Endodermal cell (in vitro differentiated cells): ENCODE measurements around the gene SLFN13. TPM values are rescaled to one million over a fixed set of nuclear protein-coding genes. Genes with fewer than 3 reads are reported as not detected.

Experiments used
- DNase-seq: peaks from one replicate; pipeline ENCODE4 v3.0.0-alpha.2; 2017
- H3K27ac ChIP-seq: 2 replicates; pipeline ENCODE4 v1.5.1; 2013; ENCODE audit warnings: mild to moderate bottlenecking, low read depth, low read length, moderate library complexity
- H3K27me3 ChIP-seq: 2 replicates; pipeline ENCODE4 v1.6.1; 2013; ENCODE audit warnings: mild to moderate bottlenecking, low read length, moderate library complexity; ENCODE audit not compliant: insufficient read depth, control insufficient read depth, poor library complexity, severe bottlenecking
- H3K36me3 ChIP-seq: 2 replicates; pipeline ENCODE4 v1.7.0; 2013; ENCODE audit warnings: mild to moderate bottlenecking, low read length, moderate library complexity; ENCODE audit not compliant: control insufficient read depth, insufficient read depth
- H3K4me1 ChIP-seq: one replicate; pipeline ENCODE4 v1.7.0; 2013; ENCODE audit warnings: low read length; ENCODE audit not compliant: control insufficient read depth, insufficient read depth
- H3K4me3 ChIP-seq: 2 replicates; pipeline ENCODE4 v1.5.1; 2013; ENCODE audit warnings: mild to moderate bottlenecking, low read length, moderate library complexity
- H3K9ac ChIP-seq: 2 replicates; pipeline ENCODE4 v1.6.1; 2013; ENCODE audit warnings: mild to moderate bottlenecking, low read length, moderate library complexity; ENCODE audit not compliant: poor library complexity, severe bottlenecking; ENCODE audit errors: extremely low read depth
- H3K9me3 ChIP-seq: 2 replicates; pipeline ENCODE4 v1.6.1; 2013; ENCODE audit warnings: mild to moderate bottlenecking, low read length, moderate library complexity; ENCODE audit not compliant: control insufficient read depth
- H3K27ac Mint-ChIP-seq: 2 replicates; pipeline ENCODE4 v1.8.0; 2020; ENCODE audit warnings: mixed read lengths
- H3K27me3 Mint-ChIP-seq: 2 replicates; pipeline ENCODE4 v1.8.0; 2021; ENCODE audit warnings: mild to moderate bottlenecking, mixed read lengths; ENCODE audit not compliant: insufficient read depth
- H3K36me3 Mint-ChIP-seq: 2 replicates; pipeline ENCODE4 v1.8.0; 2020; ENCODE audit warnings: low read depth, mixed read lengths
- H3K4me1 Mint-ChIP-seq: 2 replicates; pipeline ENCODE4 v1.8.0; 2020; ENCODE audit warnings: mixed read lengths
- H3K4me3 Mint-ChIP-seq: 2 replicates; pipeline ENCODE4 v1.8.0; 2020; ENCODE audit warnings: mild to moderate bottlenecking, moderate library complexity, mixed read lengths
- H3K9me3 Mint-ChIP-seq: 2 replicates; pipeline ENCODE4 v1.8.0; 2020; ENCODE audit warnings: mild to moderate bottlenecking, mixed read lengths
- whole genome bisulfite sequencing, 2 experiments: methylation state at CpG; one replicate each; pipeline versions ENCODE4 v1.1.5 to v1.1.7; 2013; ENCODE audit warnings: missing lambda C conversion rate in 2 of 2, mixed read lengths in 1 of 2; ENCODE audit not compliant: insufficient coverage in 1 of 2, insufficient read length in 1 of 2; 5-methylcytosine and 5-hydroxymethylcytosine counted together
- total RNA-seq, 2 donors: library from RNA; stranded (reverse); fragmentation: NEBNext Ultra II Directional in 1 of 2; extraction: Animal tissue kit (Norgen Biotek cat#: 25700) in 1 of 2; gene quantifications; 2 replicates in 1 of 2; 3 replicates in 1 of 2; pipeline ENCODE4 v1.2.1, GENCODE V29; 2021
- TF ChIP-seq, protein P1 (sequence below): fragments of 200-600 bp; sonication (generic); conservative IDR thresholded peaks from 2 replicates; pipeline ENCODE4 v1.5.0; 2021; ENCODE audit warnings: antibody characterized with exemption, mild to moderate bottlenecking

Gene SLFN13
- total RNA-seq, 2 donors from 2014 or later, result 27.4 to 58.7 TPM

DNA sequence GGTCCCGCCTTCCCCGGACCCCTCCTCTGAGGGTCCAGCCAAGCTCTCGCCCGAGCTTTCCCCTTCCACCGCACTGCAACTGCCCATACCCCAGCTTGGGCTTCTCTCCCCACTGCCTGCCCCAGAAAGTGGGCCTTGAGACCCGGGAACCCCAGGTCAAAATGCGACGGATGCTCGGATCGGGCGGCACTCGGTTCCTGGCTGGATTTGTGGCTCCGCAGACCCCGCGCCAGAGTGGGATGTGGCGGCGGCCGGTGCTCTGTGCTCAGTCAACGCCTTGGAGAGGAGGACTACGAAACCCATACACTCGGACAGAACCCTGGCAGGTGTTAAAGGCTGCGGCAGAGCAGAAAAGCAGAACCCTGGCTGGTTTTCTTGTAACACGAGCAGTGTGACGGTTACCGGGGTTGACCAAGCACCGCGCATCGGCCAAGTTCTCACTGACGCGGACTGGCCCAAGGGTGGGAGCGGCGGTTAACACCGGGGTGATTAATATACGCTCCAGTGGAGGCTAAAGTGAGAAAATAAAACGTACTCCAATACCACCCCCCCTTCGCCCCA lies 885 bp upstream of the SLFN13 start:
- Mint-ChIP-seq H3K4me3 (peak overlapping the region; percentile 70), H3K4me1 (peaks cover 6% of the 10 kb centered on the region), H3K27ac (no peak overlapping the region), H3K9me3 (peaks cover 7% of the 10 kb centered on the region), H3K27me3 (peaks cover 54% of the 10 kb centered on the region), H3K36me3 (peaks cover 7% of the 10 kb centered on the region)
- TF ChIP-seq, protein P1, sequence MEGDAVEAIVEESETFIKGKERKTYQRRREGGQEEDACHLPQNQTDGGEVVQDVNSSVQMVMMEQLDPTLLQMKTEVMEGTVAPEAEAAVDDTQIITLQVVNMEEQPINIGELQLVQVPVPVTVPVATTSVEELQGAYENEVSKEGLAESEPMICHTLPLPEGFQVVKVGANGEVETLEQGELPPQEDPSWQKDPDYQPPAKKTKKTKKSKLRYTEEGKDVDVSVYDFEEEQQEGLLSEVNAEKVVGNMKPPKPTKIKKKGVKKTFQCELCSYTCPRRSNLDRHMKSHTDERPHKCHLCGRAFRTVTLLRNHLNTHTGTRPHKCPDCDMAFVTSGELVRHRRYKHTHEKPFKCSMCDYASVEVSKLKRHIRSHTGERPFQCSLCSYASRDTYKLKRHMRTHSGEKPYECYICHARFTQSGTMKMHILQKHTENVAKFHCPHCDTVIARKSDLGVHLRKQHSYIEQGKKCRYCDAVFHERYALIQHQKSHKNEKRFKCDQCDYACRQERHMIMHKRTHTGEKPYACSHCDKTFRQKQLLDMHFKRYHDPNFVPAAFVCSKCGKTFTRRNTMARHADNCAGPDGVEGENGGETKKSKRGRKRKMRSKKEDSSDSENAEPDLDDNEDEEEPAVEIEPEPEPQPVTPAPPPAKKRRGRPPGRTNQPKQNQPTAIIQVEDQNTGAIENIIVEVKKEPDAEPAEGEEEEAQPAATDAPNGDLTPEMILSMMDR, result no peak
- Histone ChIP-seq H3K4me1 (no peaks in the 10 kb centered on the region), H3K9me3 (no peaks in the 10 kb centered on the region), H3K27me3 (no peaks in the 10 kb centered on the region), H3K36me3 (no peaks in the 10 kb centered on the region), H3K4me3 (no peak overlapping the region), H3K9ac (no peak overlapping the region), H3K27ac (no peak overlapping the region)
- WGBS, 2 experiments, result 80 to 86% methylated on average over 20 to 36 of the region's 36 CpGs
- DNase-seq, result peak; percentile 61

DNA sequence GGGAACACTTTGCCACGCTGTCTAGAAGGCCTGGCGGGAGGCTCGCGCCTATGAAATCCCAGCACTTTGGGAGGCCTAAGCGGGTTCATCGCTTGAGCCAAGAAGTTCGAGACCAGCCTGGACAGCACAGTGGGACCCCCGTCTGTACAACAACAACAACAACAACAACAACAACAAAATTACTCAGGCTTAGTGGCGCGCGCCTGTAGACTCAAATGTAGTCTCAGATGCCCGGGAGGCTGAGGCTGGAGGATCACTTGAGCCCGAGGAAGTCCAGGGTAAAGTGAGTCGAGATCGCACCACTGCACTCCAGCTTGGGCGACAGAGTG lies 297 bp upstream of the SLFN13 start:
- Histone ChIP-seq H3K27ac (no peak overlapping the region), H3K4me3 (no peak overlapping the region), H3K27me3 (no peaks in the 10 kb centered on the region), H3K9ac (no peak overlapping the region), H3K9me3 (no peaks in the 10 kb centered on the region), H3K36me3 (no peaks in the 10 kb centered on the region), H3K4me1 (no peaks in the 10 kb centered on the region)
- TF ChIP-seq, protein P1, result no peak
- H3K27ac Mint-ChIP-seq, result no peak overlapping the region
- WGBS, 2 experiments, result 90 to 99% methylated on average over 15 to 16 of the region's 16 CpGs
- no peak for DNase-seq
- peaks cover 6% of the 10 kb centered on the region for H3K4me1 Mint-ChIP-seq
- H3K27me3 Mint-ChIP-seq, result peaks cover 49% of the 10 kb centered on the region
- peaks cover 7% of the 10 kb centered on the region for H3K36me3 Mint-ChIP-seq
- H3K9me3 Mint-ChIP-seq, result peaks cover 7% of the 10 kb centered on the region
- H3K4me3 Mint-ChIP-seq, result peak overlapping the region; percentile 70

DNA sequence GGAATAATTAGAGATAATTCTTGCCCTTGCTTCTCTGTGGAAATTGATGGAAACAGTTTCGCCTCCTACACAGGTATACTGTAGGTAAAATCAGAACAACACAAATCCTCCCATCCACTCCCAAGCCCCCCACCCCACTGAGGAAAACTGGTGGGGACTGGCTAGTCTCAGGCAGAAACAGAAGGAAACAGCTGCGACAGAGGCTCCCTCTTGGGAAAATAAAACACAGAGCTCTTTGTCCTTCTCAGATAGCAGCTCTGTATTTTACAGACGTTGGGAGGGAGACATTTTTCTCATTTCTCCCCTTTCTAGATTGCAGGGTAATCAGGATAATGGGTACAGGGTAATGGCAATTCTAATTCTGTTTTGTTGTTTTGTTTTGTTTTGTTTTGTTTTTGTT lies 1.1 kb downstream of the SLFN13 start:
- Histone ChIP-seq H3K9me3 (no peaks in the 10 kb centered on the region), H3K36me3 (no peaks in the 10 kb centered on the region), H3K27me3 (no peaks in the 10 kb centered on the region), H3K9ac (no peak overlapping the region), H3K4me3 (no peak overlapping the region), H3K27ac (peak overlapping the region; percentile 42), H3K4me1 (no peaks in the 10 kb centered on the region)
- TF ChIP-seq, protein P1, result no peak
- H3K27me3 Mint-ChIP-seq, result peaks cover 38% of the 10 kb centered on the region
- peak overlapping the region; percentile 70 for H3K4me3 Mint-ChIP-seq
- 68% methylated on average over 3 of the region's 3 CpGs; no CpG with 5 or more reads in 1 of the 2 experiments for WGBS, 2 experiments
- peaks cover 7% of the 10 kb centered on the region for H3K9me3 Mint-ChIP-seq
- H3K36me3 Mint-ChIP-seq, result peaks cover 7% of the 10 kb centered on the region
- peak overlapping the region; percentile 85 for H3K27ac Mint-ChIP-seq
- H3K4me1 Mint-ChIP-seq, result peaks cover 6% of the 10 kb centered on the region
- no peak for DNase-seq
